HG02763 (cell line): ENCODE results near the gene MLEC.
"Not testable (repeated sequence)": the region's sequence is repeated elsewhere in the genome, so short reads cannot be mapped to it uniquely, and the experiment has no call there.

Source experiments
- ATAC-seq: cut with Tn5 transposase; IDR thresholded peaks from one replicate; pipeline ENCODE4 v1.9.1; 2021; ENCODE audit warnings: mild to moderate bottlenecking, moderate library complexity; ENCODE audit not compliant: unreplicated experiment

MLEC gene

GRCh38 chr12:120719496-120720233 is 32.7 kb downstream of the MLEC start:
- no peak for ATAC-seq

DNA sequence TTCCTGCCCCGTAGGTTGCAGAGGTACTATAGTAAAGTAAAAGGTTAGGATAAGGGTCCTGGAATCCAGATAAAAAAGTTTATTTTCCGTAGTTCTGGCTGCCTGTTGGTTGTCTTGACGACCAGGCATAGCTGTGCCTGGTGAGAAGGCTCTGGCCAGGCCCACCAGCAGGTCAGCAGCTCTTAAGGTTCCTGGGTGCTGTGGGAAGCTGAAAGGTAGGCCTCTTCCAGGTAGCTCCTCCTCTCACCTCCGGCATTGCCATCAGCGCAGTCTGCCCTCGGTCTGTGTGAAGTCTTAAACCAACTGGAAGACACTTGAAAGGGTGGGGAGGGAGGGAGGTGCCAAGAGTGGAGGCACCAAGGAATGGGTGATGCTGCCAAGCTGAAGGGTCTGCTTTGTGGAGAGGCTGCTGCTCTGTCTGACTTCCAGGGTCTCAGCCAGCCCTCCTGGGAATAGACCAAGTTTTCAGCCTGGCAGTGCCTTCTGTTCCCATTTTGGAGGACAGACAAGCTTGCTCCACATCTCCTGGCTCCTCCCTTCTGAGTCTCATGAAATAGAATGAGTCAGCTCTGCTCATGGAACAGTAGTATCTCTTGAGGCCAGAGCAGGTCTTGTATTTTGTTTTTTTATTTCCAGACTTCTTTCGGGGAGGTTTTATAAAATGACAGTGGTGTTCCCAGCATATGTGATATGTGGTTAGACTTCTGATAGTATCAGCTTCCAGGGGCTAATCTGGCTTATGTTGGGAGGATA is 33.5 kb downstream of the MLEC start:
- no peak for ATAC-seq

- no peak for ATAC-seq
These were observed 34.2 kb downstream of the MLEC start for GRCh38 chr12:120720987-120721801.

DNA sequence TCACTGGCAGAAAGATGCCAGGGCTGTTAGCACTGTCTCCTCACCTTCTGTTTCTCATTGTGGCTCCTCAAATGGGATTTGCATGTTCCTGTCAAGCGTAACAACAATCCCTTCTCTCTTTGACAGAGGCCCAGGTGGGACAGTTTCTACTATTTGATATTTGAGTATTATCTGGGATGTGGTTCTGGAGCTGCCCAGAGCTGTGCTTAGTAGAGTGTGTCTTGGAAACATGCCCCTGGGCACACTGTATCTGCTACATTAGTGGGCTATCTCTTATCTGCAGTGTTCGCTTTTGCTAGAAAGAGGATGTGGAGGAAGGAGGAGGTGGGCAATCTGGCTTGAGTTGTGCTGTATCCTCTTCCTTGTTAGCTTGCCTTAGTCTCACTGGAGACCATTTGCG is 34.9 kb downstream of the MLEC start:
- ATAC-seq = no peak

DNA sequence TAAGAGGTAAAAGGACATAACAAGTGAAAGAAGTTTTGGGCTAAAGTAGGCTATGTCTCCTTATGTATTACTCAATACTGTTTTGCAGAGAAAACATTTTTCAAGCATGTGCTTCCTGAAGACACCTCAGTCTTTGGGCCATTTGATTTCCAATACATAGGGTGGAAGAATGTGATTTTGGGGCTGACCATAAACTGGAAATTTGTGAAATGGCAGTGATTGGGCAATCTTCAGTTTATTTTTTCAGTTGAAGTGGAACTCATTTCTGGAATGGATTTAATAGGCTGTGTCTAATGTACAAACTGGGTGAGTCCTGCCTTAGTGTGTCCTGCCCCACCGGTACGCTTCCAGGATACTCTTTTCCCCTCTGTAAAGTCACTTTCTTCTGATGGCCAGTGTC is 35.8 kb downstream of the MLEC start:
- no peak for ATAC-seq

- no peak for ATAC-seq
These were observed 37.8 kb downstream of the MLEC start for GRCh38 chr12:120724720-120725119.

DNA sequence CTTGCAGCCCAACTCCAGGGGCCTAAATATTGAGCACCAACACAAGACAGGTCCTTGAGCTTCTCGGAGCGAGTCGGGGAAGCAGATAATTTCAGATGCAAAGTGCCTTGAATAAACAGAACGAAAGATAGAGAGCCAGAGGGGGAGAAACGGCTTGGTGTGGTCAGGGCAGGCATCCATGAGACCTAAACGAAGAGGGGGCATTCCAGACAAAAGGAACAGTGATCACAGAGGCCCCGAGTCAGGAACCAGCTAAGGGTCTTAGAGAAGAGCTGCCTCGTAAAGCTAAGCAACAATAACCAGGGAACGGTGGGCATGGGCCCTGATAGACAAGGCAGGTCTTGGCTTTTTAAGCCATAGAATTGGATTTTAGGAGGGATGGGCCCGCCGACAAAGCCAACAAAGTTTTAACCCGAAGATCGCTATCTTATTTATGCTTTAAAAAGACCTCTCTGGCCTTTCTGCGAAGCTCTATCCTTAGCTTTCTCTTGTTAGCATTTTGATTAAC is 38.3 kb downstream of the MLEC start:
- no peak for ATAC-seq

DNA sequence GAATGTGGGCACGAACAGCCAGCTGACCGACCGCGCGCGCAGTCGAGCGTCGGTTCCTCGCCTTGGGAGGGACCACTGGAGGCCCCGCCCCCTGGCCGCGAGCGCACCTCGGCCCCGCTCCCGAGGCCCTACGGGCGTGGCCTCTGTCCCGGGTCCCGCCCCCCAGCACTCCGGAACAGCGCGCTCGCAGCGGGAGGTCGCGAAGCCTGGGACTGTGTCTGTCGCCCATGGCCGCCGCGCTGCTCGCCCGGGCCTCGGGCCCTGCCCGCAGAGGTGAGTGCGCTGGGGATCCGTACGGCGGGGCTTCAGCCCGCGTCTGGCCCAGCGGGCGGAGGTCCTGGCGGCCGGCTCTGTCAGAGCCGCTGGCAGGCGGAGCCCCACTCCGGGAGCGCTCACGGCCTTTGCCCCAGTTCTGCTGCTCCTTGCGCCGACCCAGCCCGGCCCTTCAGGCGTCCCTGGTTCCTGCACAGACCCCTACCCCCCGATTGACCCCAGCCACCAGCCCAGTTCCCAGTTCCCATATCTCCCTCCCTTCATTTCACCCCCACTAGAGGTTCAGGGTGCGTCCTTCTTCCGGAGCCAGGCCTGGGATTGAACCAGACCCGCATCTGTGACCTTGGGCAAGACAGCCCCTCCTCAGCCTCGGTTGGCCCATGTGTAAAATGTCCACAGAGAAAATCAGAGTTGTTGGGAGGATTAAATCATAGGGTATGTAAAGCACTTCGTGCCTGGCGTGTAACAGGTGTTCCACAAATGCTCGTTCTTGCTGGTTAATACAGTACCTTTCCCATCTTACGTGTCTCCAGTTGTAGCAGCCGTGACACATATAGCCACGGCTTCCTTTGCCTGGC is 38.9 kb downstream of the MLEC start, which contains the start of gene ACADS:
ACADS (plus strand) TSS at position 168 of the 851 bp plus-strand sequence; CDS start at position 228, 60 bp downstream.
- peak; percentile 96 for ATAC-seq

DNA sequence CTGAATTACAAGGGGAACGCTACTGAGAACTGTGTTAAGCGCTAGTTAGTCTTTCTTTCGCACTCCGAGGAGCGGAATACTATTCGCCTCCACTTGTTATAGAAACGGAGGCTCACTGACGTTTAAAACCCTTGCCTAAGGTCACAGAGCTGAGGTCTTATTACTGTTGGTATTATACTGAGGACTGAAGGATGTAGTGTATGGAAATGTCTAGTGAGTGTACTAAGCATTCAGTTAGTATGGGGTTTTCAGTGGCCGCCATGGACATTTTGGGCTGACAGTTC is 39.5 kb downstream of the MLEC start:
- no peak for ATAC-seq

DNA sequence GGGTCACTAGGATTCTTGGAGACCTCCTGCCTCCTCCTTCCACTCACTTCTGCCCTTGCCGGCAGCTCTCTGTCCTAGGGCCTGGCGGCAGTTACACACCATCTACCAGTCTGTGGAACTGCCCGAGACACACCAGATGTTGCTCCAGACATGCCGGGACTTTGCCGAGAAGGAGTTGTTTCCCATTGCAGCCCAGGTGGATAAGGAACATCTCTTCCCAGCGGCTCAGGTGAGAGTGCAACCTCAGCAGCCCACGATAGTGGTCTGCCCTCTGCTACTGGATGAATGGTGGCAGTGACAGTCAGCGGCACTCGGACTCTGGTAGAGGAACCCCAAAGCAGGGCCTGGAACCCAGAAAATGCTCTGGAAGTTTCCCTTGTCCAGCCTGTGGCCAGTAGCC is 40.0 kb downstream of the MLEC start:
- ATAC-seq = no peak

- ATAC-seq = not testable (repeated sequence)
These were observed 45.2 kb downstream of the MLEC start for GRCh38 chr12:120732198-120732597.

DNA sequence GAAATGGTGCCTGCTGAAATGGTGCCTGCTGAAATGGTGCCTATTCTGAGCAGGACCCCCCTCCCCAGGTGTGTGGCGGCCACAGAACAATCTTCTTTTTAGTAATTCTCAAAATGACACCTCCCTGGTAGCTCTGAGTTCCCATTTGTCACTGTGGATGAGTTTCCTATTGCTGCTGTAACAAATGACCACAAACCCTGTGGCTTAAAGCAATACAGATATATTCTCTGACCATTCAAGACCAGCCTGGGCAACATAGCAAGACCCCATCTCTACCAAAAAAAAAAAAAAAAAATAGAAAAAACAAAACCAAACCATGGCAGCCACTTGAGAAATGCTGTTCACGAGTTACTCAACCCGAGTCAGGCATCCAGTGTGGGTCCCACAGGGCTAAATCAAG is 46.6 kb downstream of the MLEC start:
- no peak for ATAC-seq

GRCh38 chr12:120734210-120734609 is 47.3 kb downstream of the MLEC start:
- ATAC-seq = no peak

GRCh38 chr12:120735181-120735580 is 48.2 kb downstream of the MLEC start:
- no peak for ATAC-seq

DNA sequence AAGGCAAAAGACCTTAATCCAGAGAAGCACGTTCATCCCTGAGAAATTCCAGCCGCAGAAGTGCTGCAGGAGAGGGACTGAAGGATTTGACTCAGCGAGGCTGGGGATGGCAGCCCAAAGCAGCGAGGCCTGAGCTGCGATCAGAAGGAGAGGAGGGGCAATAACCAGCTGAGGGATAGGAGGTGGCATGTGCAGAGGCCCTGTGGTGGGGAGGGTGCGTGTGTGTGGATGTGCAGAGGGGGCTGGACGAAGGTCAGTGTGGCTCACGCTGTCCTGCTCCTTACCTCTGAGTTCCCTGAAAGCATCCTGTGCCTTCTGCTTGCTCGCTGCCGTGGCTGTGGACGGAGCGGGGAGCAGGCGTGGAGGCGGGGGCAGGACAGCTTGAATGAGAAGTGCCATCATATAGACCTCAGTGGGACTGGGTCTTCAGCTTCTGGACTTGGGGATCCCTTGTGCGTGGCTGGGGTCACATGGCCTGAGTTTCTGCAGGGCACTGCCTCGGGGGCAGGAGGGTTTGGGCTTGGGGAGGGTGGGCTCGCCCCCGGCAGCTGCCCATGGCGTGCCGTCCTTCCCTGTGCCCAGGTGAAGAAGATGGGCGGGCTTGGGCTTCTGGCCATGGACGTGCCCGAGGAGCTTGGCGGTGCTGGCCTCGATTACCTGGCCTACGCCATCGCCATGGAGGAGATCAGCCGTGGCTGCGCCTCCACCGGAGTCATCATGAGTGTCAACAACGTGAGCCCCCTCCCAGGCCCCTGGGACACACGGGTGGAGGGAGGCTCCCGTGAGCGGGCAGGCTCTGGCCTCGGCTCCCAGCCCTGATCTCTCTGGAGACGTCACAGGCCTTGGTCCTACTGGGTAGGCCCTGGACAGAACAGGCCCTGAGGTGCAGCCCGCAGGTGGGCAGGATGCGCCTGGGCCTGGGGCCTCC is 49.7 kb downstream of the MLEC start:
- ATAC-seq = no peak

- ATAC-seq = no peak
These were observed 50.8 kb downstream of the MLEC start for GRCh38 chr12:120737557-120738251.

DNA sequence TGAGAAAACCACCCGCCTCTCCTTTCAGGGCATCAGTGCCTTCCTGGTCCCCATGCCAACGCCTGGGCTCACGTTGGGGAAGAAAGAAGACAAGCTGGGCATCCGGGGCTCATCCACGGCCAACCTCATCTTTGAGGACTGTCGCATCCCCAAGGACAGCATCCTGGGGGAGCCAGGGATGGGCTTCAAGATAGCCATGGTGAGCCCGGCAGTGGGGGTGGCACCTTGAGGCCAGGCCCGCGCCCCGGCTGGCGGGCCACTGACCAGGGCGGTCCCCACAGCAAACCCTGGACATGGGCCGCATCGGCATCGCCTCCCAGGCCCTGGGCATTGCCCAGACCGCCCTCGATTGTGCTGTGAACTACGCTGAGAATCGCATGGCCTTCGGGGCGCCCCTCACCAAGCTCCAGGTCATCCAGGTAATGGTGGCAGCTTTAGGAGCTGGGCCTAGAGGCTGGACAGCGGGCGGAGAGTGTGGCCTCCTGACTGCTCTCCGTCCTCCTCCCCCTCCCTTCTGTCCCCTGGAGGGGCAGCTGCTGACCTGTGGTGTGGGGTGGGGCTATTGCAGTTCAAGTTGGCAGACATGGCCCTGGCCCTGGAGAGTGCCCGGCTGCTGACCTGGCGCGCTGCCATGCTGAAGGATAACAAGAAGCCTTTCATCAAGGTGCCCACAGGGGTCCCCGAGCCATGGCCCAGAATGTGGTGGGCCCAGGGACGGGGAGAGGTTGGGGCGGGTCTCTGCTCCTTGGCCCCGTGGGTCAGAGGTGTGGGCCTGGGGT is 51.5 kb downstream of the MLEC start:
- no peak for ATAC-seq
